DMS79 treated with DMSO at 0.1 percent for 48 hours (cell line): Measurements from ENCODE around the gene MTMR3.
"Not testable (repeated sequence)": the region's sequence is repeated elsewhere in the genome, so short reads cannot be mapped to it uniquely, and the experiment has no call there.

Source experiments
- DNase-seq: peaks from one replicate; lab custom pipeline; 2025; lab: John Stamatoyannopoulos, UW

MTMR3 gene

GRCh38 chr22:29883045-29883774 is at the start of gene MTMR3:
Gene MTMR3 (plus strand): TSS chr22:29883174. CDS start chr22:29971060, 87,886 bp downstream.
- peak; percentile 71 for DNase-seq

GRCh38 chr22:29833392-29833965 is 49.5 kb upstream of the MTMR3 start:
- DNase-seq = no peak

- DNase-seq = no peak
Measured at GRCh38 chr22:29834046-29834445, 48.9 kb upstream of the MTMR3 start.

GRCh38 chr22:29836791-29837370 is 46.1 kb upstream of the MTMR3 start:
- DNase-seq = not testable (repeated sequence)

- DNase-seq = peak; percentile 91
Measured at GRCh38 chr22:29837741-29838598, 45.0 kb upstream of the MTMR3 start, which contains the start of gene ASCC2. Gene ASCC2 (minus strand): TSS chr22:29838274. CDS start chr22:29832325, 5,949 bp downstream.

GRCh38 chr22:29838599-29838956 is 44.4 kb upstream of the MTMR3 start:
- DNase-seq = no peak

GRCh38 chr22:29839039-29839438 is 43.9 kb upstream of the MTMR3 start:
- DNase-seq = no peak

- no peak for DNase-seq
Measured at GRCh38 chr22:29840498-29840897, 42.5 kb upstream of the MTMR3 start.

GRCh38 chr22:29842172-29842571 is 40.8 kb upstream of the MTMR3 start:
- DNase-seq = no peak

- DNase-seq = no peak
Measured at GRCh38 chr22:29842740-29843139, 40.2 kb upstream of the MTMR3 start.

GRCh38 chr22:29846290-29846689 is 36.7 kb upstream of the MTMR3 start:
- no peak for DNase-seq

- DNase-seq = no peak
Measured at GRCh38 chr22:29848111-29848510, 34.9 kb upstream of the MTMR3 start.

GRCh38 chr22:29854432-29854831 is 28.5 kb upstream of the MTMR3 start:
- DNase-seq = no peak

GRCh38 chr22:29855611-29856181 is 27.3 kb upstream of the MTMR3 start:
- DNase-seq = no peak

GRCh38 chr22:29856496-29856895 is 26.5 kb upstream of the MTMR3 start:
- DNase-seq = no peak

GRCh38 chr22:29859030-29859429 is 23.9 kb upstream of the MTMR3 start:
- not testable (repeated sequence) for DNase-seq

GRCh38 chr22:29860006-29860766 is 22.8 kb upstream of the MTMR3 start:
- no peak for DNase-seq

- no peak for DNase-seq
Measured at GRCh38 chr22:29861672-29862297, 21.2 kb upstream of the MTMR3 start.

GRCh38 chr22:29865572-29865971 is 17.4 kb upstream of the MTMR3 start:
- DNase-seq = not testable (repeated sequence)

GRCh38 chr22:29867260-29867659 is 15.7 kb upstream of the MTMR3 start:
- DNase-seq = no peak

- DNase-seq = no peak
Measured at GRCh38 chr22:29867851-29868250, 15.1 kb upstream of the MTMR3 start.
